Activated T-helper 1 cell treated with anti-CD3 and anti-CD28 coated beads, Interleukin-2, amount 50 U/mL, for 16 hours (primary cell): ENCODE results near the gene ZNF526.
"Not testable (repeated sequence)": the region's sequence is repeated elsewhere in the genome, so short reads cannot be mapped to it uniquely, and the experiment has no call there.

Experiments
- DNase-seq, 2 donors: peaks; one replicate each; pipeline ENCODE4 v3.0.0-alpha.2; 2020; ENCODE audit warnings: low read depth in 1 of 2, low spot score in 1 of 2

Gene ZNF526

DNA sequence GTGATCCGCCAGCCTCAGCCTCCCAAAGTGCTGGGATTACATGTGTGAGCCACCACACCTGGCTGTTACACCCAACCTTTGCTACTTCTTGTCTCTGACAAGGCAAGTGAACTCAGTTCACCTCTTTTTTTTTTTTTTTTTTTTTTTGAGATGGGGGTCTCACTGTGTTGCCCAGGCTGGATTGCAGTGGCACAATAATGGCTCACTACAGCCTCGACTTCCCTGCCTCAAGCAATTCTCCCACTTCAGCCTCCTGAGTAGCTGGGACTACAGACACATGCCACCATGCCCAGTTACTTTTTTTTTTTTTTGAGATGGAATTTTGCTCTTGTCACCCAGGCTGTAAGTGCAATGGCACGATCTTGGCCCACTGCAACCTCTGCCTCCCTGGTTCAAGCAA, 37.7 kb downstream of the ZNF526 start:
- DNase-seq, result not testable (repeated sequence)

GRCh38 chr19:42261763-42262162, 41.7 kb downstream of the ZNF526 start:
- no peak for DNase-seq

DNA sequence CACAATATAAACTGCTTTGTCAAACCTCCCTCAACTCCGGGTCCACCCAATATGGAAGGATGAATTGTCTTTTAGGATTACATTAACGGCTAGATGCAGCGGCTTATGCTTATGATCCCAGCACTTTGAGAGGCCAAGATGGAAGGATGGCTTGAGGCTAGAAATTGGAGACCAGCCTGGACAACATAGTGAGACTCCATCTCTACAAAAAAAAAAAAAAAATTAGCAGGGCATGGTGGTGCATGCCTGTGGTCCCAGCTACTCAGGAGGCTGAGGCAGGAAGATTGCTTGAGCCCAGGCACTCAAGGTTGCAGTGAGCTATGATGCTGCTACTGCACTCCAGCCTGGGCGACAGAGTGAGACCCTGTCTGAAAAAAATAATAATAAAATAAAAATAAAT, 46.0 kb downstream of the ZNF526 start:
- DNase-seq, result not testable (repeated sequence)

DNA sequence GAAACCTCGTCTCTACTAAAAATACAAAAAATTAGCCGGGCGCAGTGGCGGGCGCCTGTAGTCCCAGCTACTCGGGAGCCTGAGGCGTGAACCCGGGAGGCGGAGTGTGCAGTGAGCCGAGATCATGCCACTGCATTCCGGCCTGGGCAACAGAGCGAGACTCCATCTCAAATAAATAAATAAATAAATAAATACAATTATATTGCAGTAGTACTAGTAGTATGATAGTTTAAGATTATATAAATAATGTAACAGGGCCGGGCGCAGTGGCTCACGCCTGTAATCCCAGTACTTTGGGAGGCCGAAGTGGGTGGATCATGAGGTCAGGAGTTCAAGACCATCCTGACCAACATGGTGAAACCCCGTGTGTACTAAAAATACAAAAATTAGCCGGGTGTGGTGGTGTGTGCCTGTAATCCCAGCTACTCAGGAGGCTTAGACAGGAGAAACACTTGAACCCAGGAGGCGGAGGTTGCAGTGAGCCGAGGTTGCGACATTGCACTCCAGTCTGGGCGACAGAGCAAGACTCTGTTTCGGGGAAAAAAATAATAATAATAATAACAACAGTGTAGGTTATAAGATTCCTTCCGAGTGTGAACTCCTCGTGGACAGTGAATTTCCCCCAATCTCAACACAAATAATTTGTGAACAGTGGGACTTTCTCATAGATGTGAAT, 47.0 kb downstream of the ZNF526 start:
- DNase-seq, result not testable (repeated sequence)

- no peak for DNase-seq
Measured at GRCh38 chr19:42267644-42268141, 47.6 kb downstream of the ZNF526 start.

- peak; percentile 92 to 96 for DNase-seq
Measured at GRCh38 chr19:42268142-42268703, 48.1 kb downstream of the ZNF526 start.

- peak; percentile 96 to 98 for DNase-seq
Measured at GRCh38 chr19:42268704-42269477, 48.8 kb downstream of the ZNF526 start, which contains the start of gene CIC. Gene CIC (plus strand): TSS chr19:42269252. CDS start chr19:42271784, 2,532 bp downstream.

DNA sequence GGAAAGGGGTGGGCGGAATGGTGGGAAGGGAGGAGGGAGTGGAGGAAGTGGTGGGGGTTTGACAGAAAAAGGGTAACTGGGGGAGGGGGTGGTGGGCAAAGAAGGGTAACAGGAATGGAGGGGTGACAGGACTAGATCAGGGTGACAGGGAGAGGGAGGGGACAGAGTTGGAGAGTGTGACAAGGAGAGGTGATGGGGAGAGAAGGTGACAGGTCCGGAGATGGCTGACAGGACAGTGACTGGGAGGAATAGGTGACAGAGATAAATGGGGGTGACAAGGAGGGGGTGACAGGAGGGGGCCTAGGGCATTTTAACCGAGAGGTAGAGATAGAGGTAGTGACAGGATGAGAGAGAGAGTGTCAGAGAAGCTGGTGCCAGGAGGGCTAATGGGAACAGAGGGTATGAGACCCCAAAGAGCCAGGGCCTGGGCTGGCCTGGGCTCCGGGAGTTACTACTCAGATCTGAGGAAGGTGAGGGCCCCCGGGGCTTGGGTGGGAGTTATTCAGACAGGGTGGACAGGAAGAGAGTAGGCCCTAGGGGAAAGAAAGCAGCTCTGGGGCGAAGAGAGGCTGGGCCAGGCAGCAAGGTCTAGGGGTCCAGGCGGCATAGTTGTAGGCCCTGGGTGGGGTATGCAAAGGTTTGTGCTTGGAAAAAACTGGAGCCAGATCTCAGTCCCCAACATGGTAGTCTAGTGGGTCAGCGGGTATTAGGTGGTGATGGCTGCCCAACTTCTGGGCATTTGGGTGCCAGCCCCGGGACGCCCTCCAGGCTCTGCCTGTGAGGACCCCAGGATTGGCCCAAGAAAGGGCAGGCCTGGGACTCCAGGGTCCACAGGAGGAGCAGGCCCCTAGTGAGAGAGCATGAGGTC, 49.6 kb downstream of the ZNF526 start:
- DNase-seq, result no peak

GRCh38 chr19:42270346-42271044, 50.4 kb downstream of the ZNF526 start:
- DNase-seq, result peak; percentile 25 to 38

DNA sequence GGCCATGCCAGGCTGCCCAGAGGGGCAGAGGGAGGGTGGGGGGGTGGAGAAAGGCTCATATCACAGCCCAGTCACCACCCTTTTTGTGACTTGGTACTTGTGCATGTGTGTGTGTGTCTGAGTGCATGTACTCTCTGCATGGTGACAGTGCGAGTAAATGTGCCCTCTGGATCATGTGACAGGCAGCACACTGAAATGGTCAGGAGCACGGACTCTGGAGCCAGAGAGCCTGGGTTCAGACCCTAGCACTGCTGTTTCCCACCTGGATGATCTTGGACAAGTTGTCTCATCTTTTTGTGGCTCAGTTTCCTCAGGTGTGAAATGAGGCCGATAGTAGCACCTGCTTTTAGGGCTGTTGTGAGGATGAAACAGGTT, 50.9 kb downstream of the ZNF526 start:
- no peak for DNase-seq

DNA sequence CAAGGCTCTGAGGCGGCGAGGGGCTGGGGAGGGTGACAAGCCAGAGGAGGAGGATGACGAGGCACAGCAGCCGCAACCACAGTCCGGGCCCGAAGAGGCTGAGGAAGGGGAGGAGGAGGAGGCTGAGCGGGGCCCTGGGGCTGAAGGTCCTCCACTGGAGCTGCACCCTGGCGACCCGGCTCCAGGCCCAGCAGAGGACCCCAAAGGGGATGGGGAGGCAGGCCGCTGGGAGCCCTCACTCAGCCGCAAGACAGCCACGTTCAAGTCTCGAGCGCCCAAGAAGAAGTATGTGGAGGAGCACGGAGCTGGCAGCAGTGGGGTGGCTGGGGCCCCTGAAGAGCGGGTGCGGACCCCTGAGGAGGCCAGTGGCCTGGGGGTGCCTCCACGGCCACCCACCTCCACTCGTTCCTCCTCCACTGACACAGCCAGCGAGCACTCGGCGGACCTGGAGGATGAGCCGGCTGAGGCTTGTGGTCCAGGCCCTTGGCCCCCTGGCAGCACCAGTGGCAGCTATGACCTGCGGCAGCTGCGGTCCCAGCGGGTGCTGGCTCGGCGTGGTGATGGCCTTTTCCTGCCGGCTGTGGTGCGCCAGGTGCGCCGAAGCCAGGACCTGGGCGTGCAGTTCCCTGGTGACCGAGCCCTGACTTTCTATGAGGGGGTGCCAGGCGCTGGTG, 51.9 kb downstream of the ZNF526 start:
- DNase-seq, result no peak

GRCh38 chr19:42272535-42272897, 52.4 kb downstream of the ZNF526 start:
- DNase-seq, result no peak

DNA sequence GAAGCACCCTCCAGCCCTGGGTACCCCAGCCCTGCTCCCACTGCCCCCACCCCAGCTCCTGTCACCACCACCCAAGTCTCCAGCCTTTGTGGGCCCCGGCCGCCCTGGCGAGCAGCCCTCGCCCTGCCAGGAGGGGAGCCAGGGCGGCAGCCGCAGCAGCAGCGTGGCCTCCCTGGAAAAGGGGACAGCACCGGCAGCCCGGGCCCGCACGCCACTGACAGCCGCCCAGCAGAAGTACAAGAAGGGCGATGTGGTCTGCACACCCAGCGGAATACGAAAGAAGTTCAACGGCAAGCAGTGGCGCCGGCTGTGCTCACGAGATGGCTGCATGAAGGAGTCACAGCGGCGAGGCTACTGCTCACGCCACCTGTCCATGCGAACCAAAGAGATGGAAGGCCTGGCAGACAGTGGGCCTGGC, 52.9 kb downstream of the ZNF526 start:
- DNase-seq, result no peak

DNA sequence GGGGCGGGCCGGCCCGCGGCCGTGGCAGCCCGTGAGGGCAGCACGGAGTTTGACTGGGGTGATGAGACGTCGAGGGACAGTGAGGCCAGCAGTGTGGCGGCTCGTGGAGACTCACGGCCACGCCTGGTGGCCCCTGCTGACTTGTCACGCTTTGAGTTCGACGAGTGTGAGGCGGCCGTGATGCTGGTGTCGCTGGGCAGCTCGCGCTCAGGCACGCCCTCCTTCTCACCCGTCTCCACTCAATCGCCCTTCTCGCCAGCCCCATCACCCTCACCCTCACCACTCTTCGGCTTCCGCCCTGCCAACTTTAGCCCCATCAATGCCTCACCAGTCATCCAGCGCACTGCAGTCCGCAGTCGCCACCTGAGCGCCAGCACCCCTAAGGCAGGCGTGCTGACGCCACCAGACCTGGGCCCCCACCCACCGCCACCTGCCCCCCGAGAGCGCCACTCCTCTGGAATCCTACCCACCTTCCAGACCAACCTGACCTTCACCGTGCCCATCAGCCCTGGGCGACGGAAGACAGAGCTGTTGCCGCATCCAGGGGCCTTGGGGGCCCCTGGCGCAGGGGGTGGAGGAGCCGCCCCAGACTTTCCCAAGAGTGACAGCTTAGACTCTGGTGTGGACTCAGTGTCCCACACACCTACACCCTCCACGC, 53.4 kb downstream of the ZNF526 start:
- DNase-seq, result no peak

GRCh38 chr19:42274065-42274682, 54.1 kb downstream of the ZNF526 start:
- no peak for DNase-seq

GRCh38 chr19:42275103-42275502, 55.0 kb downstream of the ZNF526 start:
- DNase-seq, result no peak

GRCh38 chr19:42275517-42275916, 55.4 kb downstream of the ZNF526 start:
- no peak for DNase-seq

- no peak for DNase-seq
Measured at GRCh38 chr19:42276284-42276683, 56.2 kb downstream of the ZNF526 start.

GRCh38 chr19:42276821-42277220, 56.7 kb downstream of the ZNF526 start:
- DNase-seq, result no peak
